Fibroblast of skin of scalp (primary cell): ENCODE data around the gene METTL9.
A peak's percentile ranks its signal among the peaks of the same experiment; 100 is the strongest.
"Not testable (repeated sequence)": the region's sequence is repeated elsewhere in the genome, so short reads cannot be mapped to it uniquely, and the experiment has no call there.

ENCODE experiments used
- DNase-seq: peaks from one replicate; pipeline ENCODE4 v3.0.0-alpha.2; 2013

METTL9 gene

DNA sequence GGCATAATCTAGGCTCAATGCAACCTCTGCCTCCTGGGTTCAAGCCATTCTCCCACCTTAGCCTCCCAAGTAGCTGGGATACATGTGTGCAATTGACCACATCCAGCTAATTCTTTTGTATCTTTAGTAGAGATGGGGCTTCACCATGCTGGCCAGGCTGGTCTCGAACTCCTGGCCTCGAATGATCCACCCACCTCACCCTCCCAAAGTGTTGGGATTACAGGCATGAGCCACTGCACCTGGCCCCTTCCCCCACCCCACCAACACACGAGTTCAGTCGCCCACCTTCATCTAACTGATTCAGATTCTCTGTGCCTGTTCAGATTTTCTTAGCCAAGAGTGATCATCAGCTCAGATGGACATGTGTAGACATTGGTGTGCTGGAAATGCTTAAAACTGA is 25.0 kb upstream of the METTL9 start:
- no peak for DNase-seq

DNA sequence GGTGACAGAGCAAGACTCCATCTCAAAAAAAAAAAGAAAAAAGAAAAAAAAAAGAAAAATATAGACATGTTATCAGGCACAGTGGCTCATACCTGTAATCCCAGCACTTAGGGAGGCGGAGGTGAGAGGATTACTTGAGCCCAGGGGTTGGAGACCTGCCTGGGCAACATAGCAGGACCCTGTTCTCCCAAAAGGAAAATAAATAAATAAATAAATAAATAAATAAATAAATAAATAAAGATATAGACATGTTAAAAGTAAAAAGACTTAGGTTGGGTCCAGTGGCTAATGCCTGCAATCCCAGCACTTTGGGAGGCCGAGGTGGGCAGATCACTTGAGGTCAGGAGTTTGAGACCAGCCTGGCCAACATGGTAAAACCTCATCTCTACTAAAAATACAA is 23.1 kb upstream of the METTL9 start:
- not testable (repeated sequence) for DNase-seq

DNA sequence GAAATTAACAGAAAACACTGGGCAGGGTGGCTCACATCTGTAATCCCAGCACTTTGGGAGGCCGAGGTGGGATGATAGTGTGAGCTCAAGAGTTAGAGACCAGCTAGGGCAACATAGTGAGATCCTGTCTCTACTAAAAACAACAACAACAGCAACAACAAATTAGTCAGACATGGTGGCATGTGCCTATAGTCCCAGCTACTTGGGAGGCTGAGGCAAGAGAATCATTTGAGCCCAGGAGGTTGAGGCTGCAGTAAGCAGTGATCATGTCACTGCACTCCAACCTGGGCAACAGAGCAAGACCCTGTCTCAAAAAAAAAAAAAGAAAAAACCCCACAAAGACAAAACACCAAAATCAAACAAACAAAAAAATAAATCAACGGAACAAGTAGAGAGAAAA is 21.9 kb upstream of the METTL9 start:
- DNase-seq: not testable (repeated sequence)

DNA sequence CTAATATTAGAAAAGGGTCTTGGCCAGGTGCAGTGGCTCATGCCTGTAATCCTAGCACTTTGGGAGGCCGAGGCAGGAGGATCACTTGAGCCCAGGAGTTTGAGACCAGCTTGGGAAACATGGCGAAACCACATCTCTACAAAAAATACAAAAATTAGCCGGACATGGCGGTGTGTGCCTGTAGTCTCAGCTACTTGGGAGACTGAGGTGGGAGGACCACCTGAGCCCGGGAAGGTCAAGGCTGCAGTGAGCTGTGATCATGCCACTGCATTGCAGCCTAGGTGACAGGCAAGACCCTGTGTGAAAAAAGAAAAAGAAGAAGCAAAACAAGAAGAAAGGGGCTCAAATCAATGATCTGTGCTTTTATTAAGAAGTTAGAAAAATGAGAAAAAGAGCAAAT is 21.1 kb upstream of the METTL9 start:
- DNase-seq: not testable (repeated sequence)

DNA sequence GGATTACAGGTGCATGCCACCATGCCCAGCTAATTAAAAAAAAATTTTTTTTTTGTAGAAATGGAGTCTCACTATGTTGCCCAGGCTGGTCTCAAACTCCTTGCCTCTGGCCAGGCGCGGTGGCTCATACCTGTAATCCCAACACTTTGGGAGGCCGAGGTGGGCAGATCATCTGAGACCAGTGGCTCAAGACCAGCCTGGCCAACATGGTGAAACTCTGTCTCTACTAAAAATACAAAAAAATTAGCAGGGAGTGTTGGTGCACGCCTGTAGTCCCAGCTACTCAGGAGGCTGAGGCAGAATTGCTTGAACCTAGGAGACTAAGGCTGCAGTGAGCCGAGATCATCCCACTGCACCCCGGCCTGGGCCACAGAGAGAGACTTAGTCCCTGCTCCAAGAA is 19.2 kb upstream of the METTL9 start:
- DNase-seq: not testable (repeated sequence)

DNA sequence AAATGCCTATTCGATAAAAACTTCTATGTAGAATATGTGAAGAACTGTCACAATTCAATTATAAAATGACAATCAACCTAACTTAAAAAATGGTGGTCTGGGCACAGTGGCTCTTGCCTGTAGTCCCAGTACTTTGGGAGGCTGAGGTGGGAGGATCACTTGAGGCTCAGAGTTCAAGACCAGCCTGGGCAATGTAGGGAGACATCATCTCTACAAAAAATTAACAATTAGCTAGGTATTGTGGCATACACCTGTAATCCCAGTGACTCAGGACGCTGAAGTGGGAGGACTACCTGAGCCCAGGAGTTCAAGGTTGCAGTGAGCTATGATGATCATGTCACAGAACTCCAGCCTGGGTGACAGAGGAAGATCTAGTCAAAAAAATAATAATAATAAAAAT is 18.6 kb upstream of the METTL9 start:
- no peak for DNase-seq

DNA sequence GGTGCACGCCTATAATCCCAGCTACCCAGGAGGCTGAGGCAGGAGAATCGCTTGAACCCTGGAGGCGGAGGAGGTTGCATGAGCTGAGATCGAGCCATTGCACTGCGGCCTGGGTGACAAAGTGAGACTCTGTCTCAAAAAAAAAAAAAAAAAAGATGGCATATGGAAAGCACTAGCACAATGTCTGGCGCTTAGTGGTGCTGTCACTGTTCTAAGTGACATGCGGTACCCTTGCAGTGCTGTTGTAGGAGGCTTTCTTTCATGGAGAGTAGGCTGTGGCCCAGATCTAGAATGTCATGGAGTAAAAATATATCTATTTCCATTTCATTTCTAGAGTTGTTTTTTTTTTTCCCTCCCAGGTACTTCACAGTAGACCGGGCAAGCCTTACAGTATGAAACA is 14.6 kb upstream of the METTL9 start:
- DNase-seq: no peak

DNA sequence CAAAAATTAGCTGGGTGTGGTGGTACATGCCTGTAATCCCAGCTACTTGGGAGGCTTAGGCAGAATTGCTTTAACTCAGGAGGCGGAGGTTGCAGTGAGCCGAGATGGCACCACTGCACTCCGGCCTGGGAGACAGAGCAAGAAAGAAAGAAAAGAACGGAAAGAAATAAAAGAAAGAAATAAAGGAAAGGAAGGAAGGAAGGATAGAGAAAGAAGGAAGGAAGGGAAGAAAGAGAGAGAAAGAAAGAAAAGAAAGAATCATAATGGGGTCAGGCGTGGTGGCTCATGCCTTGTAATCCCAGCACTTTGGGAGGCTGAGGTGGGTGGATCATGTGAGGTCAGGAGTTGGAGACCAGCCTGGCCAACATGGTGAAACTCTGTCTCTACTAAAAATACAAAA is 10.8 kb upstream of the METTL9 start:
- not testable (repeated sequence) for DNase-seq

DNA sequence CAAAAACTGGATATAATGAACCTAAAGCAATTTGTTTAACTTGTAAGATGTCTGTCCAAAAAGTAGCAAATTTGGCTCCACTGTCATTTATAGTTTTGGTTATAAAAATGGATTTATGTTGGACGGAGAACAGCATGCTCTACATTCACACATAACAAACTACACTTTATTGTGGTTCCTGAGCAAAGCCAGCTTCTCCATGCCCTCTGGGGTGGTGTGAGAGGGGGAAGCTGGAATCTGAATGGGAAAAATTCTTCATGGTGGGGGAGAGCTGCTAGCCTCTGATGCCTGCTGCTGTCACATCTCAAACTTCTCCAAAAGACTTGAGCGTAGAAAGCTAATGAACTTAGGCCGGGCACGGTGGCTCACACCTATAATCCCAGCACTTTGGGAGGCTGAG is 9.8 kb upstream of the METTL9 start:
- DNase-seq: no peak

DNA sequence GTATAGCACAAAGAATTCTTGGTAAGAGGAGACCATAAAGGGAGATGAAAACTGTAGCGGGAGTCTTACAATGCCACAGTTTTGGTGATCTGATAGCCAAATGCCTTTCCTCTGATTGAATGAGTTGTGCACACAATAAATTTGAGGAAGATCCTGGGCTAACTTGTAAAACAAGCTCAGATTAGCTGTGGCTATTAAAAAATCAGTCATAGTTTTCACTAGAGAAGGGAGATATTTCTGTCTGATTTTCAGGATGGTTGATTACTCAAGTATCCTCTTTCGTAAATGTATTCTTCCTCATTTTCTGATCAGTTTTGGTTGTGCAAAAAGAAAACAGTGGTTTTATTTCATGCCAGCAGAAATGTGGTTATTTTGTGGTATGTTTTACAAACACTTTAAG is 9.1 kb upstream of the METTL9 start:
- DNase-seq: no peak

DNA sequence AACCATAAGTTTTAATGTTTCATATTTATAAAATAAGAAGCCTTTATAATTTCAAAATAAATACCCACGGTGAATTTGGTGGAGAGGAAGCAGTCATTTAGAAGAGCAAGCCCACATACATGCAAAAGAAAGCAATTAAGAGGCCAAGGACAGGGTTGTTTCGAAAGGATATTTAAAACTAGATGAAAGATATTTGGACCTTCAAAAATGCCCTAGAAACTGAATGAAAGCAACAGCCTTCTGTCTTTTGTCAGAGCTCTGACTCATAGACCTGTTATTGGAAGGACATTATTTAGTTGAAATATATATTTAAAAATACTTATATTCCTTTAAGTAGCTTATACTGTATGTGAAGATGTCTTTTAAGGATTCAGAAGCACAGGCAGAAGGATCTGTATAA is 8.6 kb upstream of the METTL9 start:
- no peak for DNase-seq

DNA sequence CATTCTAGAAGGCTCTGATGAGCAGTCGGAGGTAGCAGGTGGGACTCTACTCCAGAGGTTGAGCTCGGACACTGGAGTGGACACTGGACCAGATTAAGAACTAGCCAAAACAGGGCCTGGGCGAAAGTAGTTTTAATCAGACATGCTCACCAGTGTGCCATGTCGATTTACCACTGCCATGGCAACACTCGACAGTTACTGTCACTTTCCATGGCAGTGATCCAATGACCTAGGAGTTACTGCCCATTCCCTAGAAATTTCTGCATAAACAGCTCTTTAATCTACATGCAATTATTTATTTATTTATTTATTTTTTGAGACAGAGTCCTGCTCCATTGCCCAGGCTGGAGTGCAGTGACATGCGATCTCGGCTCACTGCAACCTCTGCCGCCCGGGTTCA is 7.2 kb upstream of the METTL9 start:
- no peak for DNase-seq

DNA sequence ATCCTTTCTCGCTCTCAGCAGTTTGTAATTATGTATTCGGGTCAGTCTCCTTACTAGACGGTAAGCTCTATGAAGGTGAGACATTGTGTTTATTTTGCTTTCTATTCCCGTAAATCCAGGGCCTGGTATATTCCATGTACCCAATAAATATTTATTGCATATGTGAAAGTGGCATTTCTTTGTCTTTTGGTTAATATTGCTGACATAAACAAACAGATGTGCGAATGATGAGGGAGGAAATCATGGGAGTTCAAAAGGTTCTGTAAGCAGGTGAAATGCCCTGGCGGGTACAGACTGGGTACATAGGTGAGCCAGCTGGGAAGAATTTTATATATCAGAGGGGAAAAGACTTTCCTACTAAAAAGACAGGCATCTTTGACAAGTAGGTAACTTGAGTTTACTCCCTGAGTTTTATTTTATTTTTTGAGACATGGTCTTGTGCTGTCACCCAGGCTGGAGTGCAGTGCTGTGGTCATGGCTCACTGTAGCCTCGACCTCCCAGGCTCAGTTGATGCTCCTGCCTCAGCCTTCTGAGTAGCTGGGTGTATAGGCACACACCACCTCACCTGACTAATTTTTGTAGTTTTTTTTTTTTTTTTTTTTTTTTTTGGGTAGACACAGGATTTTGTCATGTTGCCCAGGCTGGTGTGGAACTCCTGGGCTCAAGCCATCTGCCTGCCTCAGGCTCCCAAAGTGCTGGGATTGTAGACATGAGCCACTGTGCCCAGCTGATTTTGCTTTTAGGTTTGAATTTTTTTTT is 5.7 kb upstream of the METTL9 start:
- DNase-seq: no peak

DNA sequence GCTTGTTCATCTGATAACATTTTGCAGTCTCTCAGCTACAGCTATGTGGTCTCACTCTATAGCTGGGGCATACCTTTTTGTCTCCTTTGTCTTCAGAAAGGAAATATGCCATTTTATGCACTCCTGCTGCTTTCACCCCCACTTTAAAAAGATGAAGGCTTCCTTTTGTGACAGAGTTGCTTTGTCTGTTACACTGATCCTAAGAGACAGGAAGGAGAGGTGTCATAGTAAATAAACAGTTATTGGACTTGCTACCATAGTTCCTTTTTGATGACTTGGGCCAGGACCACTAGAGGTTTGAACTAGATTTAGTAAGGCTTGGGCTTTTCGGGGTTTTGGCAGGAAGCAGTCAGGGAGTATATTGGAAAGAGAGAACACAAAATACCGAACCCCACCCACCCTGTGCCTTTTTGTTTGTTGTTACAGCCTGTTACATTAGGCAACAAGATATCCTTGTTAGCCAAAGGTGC is 1.8 kb upstream of the METTL9 start:
- no peak for DNase-seq

DNA sequence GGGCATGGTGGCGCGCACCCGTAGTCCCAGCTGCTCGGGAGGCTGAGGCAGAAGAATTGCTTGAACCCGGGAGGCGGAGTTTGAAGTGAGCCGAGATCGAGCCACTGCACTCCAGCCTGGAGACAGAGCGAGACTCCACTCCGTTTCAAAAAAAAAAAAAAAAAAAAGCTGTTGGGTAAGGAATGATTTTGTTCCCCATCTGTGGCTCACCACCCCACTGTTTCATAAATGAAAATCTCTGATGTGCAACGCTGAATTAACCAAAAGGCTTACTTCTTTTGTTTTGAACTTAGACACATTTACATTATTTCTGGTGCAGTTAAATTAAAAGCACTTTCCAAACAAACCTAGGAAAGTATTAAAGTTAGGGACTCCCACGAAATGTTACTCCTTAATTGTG is 1.2 kb upstream of the METTL9 start:
- DNase-seq: no peak

DNA sequence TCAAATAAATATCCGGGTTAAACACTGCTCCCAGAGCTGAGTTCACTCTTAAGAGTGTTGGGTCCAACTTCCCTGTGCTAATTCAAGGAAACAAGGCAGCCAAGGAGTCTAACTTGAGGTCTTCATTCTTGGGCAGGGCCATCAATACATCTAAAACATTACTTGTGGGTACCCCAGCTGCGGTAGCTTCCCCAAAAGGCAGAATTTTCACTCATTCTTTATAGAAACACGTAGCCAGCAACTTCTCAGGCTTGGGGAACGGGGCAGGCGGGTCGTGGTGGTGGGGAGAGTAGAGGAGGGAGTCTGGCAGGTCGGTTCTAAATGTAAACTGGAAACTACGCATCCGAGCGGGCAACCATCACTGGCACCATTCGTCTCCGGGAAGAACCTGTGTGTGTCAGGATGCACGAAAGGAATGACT is 666 bp upstream of the METTL9 start:
- peak; percentile 11 for DNase-seq

DNA sequence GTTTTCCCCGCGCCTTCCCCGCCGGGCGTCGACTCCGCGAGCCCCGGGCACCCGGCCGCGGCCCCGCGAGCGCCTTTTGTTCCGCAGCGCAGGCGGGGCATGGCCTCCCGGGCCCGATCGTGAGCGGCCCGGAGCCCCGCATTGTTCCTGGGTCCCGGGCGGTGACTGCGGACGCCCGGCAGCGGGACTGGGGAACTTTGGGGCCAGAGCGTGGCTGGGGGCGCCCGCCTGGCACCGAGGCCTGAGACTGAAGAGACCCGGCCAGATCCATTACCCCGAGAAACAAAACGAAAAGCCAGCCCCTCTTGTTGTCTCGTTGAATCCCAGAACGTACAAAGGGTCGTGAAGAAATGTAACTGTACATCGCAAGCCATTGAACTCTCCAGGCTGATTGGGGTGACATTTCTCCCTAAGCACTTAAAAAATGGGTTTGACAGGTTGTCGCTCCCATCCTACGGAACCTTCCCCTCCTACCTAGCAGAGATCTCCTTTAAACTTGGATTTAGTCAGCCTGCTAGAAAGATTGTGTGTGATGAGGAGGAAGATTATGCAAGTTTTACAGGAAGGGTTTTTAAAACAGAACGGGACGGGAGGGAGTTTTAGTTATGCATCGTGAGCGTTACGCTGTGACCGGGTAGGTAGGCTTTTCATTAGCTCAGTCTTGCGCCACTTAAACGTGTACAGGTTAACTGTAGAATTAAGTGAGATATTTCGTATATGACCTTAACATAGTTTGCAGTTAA is 825 bp downstream of the METTL9 start:
- DNase-seq: no peak

DNA sequence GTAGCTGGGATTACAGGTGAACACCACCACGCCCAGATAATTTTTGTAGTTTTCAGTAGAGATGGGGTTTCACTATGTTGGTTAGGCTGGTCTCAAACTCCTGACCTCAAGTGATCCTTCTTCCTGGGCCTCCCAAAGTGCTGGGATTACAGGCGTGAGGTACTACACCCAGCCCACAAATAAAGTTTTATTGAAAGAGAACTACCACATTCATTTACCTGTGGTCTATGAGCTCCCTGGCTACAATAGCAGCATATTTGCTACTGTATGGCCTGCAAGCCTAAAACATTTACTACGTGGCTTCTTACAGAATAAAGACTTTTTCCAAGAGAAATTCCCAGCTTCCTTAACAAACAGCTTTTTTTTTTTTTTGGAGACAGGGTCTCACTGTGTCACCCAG is 3.4 kb downstream of the METTL9 start:
- no peak for DNase-seq

DNA sequence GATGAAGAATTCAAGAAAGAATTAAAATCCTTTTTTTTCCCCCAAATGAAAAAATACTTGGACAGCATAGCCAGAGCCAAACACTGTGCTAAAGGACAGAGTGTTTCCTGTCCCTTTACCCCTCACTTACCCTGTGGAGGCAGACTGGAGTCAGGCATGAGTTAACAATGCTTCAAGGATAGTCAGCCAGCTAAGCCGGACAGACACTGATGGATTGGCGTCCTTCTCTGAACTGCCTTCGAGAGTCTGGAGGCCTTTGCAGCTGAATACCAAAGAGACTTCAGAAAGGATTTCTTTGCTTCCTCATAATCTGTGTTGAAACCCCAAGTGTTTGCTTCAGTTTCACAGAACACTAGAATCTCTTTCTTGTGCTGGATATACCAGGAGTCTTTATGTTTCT is 4.6 kb downstream of the METTL9 start:
- no peak for DNase-seq

DNA sequence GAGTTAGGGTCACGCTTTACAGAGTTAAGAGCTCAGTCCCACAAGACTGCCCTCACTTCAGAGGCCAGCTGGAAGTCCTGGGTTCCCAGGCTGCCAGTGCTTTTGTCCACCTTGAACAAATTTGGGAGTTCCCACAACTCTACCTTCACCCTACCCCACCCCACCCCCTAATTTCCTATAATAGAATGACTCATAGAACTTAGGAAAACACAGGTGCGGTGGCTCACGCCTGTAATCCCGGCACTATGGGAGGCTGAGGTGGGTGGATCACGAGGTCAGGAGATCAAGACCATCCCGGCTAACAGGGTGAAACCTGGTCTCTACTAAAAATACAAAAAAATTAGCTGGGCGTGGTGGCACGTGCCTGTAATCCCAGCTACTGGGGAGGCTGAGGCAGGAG is 6.5 kb downstream of the METTL9 start:
- not testable (repeated sequence) for DNase-seq

DNA sequence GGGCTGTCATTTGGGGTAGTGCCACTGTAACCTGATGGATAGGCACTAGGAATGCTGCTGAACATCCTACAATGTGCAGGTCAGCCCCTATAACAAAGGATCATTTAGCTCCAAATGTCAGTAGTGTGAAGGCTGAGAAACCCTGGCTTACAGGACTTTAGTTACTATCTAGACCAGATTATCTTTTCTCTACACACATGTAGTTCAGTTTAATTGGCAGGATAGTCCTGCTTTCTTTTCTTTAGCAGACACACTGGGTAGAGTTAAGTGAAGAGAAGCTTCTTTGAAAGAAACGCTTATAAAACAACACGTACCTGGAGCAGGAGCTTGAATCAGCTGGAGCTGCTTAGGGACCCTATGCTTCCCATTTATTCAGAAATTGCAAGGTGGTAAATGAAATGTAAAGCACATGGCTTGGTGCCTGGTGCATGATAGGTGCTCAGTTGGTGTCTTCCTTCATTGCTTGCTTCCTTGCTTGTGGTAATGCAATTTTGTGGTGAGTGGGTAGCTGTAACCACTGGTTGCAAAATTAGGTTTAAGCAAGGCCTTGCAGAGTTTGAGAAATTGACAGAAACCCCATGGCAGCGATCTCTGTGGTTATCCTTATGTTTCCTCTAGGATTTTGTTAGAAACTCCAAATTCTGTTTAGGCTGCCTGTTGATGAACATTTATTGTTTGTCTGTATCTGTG is 9.4 kb downstream of the METTL9 start:
- no peak for DNase-seq

DNA sequence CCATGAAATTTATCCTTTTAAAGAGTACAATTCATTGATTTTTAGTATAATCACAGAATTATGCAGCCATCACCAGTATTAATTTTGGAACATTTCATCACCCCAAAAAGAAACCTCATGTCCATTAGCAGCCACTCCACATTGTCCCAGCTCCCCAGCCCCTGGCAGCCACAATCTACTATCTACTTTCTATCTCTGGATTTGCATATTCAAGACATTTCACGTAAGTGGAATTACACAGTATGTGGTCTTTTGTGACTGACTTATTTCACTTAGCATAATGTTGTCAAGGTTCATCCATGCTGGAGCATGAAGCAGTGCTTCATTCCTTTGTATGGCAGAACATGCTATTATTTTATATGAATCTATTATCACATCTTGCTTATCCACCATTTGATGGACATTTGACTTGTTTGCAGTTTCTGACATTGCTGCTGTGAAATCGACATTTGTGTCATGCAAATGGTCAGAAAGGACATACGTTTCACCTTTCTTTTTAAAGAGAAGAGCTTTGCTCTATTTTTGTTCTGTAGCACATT is 10.7 kb downstream of the METTL9 start:
- no peak for DNase-seq

DNA sequence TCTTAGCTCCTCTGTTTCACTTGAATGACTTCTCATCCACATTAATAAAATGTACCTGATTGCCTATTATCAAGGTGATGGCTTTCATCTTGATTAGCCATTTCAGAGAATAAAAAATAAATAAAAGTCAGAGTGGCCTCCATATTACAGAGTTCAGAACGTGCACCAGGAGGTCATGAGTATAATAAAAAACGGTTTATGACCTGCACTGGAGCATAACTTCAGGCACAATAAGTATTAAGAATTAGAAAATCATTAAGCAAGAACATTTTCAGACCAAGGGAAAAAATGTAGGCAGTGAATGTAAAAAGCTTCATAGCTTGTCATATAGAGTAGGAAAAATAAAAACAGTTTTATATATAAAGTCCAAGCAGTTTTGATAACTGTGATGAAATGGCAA is 11.4 kb downstream of the METTL9 start:
- DNase-seq: no peak
